AG08396 (cell line): ENCODE measurements around the gene TRMT61A.
"Not testable (repeated sequence)": the region's sequence is repeated elsewhere in the genome, so short reads cannot be mapped to it uniquely, and the experiment has no call there.

Experiments
- DNase-seq: peaks from one replicate; pipeline ENCODE4 v3.0.0; 2012; ENCODE audit warnings: low spot score, mixed read lengths

Gene TRMT61A

DNA sequence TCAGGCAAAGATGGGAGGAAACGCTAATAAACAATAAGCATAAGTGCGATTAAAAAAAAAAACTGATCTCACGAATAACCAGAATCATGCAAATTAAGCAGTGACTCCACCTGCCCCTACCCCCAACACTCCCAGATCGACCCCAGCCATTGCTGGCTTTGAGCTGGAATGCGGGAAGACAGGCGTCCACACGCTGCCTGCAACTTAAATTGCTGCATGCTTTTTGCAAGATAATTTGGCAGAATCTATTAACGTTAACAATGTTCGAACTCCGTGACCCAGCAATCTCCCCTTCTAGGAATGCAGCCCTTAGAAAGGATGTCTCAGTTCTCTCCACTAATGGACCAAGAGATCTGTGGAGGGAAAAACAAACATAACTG, 5.4 kb upstream of the TRMT61A start:
- DNase-seq = no peak

DNA sequence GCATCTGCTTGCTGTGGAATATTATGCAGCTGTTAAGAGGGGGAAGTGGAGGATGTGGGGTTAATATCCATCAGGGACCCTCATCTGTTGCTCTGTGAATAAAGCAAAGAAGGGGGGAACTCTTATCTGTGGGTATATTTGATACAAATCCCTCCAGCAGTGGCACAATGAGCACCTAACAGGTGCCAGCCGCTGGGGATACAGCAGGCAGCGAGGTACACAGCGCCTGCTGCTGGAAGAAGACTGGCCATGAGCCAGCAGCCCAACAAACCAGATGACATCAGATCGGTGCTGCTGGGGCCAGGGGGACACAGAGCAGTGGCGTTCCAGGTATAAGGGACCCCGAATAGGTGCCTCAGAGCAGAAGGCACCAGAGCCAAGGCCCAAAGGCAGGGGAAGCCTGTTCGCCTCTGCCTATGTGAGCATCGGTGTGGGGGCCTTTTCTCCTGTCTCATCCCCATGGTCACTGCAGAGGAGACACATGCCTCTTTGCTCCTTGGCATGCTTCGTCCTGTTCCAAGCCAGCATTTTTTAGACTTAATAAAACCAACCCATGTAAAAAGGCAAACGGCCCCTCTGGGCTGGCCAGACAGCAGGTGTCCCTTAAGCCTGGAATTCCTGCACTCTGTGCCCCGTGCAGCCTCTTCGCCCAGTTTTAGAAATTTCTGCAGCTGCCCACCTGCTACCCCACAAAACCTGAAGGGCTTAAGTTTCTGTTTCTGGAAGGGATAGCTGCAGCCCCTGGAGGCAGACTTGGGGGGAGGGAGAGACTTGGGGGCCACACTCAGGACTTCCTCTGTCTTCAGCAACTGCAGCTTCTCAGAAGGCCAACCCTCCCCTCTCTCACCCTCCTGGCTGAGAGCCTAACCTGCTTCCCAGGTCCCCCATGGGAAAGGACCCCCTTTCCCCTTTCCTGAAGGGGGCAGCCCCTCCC, 4.7 kb upstream of the TRMT61A start:
- no peak for DNase-seq

DNA sequence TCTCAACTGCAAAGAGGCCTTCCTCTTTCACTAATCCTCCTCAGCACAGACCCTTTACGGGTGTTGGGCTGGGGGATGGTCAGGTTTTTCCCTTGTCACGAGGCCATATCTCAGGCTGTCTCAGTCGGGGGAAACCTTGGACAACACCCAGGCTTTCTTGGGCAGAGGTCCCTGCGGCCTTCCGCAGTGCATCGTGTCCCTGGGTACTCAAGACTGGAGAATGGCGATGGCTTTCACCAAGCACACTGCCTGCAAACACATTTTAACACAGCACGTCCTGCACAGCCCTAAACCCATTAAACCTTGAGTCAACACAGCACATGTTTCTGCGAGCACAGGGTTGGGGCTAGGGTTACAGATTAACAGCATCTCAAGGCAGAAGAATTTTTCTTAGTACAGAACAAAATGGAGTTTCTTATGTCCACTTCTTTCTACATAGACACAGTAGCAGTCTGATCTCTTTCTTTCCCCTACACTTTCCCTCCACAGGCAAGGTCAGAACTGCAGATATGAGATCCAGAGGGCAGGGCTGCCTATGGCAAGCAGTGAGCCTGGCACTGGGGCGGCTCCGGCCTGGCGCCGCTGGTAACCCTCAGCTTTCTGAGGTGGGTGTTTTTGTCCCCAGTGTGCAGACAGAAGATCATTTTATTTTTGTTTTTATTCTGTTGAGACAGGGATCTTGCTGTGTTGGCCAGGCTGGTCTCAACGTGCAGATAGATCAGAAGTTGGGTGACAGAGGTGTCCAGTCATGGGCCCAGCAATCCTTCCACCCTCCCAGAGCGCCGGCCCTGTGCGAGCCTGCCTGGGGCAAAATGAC, 3.4 kb upstream of the TRMT61A start:
- not testable (repeated sequence) for DNase-seq

GRCh38 chr14:103526247-103526913, 2.6 kb upstream of the TRMT61A start:
- DNase-seq = no peak

DNA sequence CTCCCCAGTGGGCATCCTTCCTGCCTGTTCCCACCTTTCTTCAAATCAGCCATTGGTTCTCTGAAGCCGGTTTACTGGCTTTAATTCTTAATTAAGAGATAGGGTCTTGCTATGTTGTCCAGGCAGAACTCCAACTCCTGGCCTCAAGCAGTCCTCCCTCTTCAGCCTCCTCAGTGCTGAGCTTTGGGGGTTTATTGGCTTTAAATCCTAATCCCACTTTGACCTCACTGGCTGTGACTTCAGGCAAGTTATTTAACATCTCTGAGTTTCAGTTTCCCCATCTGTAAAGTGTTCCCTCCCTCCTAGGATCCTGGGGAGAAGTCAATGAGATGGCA, 2.1 kb upstream of the TRMT61A start:
- no peak for DNase-seq

DNA sequence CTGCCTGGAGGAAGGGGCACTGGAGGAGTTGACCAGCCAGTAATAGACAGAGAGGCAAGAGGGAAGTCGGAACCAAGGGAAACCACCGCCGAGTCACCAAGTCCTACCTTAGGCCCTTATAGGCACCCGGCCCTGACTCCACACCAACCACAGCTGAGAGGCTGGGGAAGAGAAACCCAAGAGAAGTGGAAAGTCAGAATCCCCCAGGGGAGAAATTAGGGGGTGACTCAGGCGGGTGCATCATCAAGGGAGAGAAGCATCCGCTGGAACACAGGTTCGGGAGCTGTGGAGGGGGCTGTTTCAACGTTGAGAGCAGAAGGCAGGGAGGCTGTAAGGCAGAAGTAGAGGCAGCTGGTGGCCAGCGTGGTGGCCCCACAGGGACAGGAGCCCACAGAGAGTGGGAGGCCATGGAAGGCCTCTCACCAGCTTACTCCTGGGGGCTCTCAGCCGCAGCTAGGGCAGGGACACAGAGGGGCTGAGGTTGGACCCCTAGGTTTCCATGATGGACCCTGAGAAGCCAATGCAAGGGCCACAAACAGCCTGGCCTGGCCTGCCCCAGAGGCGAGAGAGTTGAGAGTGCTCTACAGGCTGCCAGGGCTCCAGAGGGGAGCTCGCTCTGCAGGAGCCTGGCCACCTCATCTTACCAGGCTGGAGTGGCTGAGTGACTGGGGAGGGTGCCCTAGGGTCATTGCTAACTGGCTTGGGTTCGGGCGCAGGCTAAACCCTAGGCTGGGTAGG, 1.4 kb upstream of the TRMT61A start:
- no peak for DNase-seq

DNA sequence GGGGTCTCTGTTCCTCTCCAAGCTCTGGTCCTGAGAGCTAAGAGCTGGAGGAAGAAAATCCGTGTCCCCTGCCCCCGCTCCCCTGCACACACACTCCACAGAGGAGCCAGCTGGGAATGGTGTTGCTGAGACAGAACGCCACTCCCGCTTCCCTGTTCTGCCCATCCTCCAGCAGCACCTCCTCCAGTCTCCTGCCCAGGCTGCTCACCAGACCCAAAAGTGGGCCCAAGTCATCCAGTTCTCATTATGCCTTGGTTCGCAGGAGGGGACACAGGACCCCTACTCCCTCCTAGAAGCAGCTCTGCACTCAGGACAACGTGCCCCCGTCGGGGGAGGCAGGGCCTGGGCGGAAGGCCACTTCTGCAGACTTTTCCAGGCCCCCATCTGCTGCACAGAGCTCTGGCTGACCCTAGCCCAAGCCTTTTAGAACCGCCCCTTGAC, 830 bp upstream of the TRMT61A start:
- DNase-seq = no peak

- no peak for DNase-seq
Observed at GRCh38 chr14:103529383-103530365, 678 bp downstream of the TRMT61A start.

DNA sequence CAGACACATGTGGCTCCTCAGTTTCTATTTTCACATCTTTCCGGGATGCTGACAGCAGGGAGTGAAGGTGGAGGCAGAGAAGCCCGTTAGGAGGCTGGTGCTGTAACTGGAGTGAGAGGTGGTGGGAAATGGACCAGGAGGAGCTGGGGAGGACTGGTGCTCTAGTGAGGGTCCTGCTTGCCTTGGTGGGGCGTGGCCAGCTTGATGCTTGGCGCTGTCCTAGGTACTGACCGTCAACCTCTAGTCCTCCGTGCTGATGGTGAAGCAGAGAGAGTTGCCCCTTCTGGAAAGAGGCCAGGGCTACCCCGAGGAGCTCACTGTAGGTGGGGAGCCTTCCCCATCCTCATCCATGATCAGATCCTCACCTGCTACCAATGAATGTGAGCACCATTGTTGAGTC, 1.4 kb downstream of the TRMT61A start:
- no peak for DNase-seq

- no peak for DNase-seq
Observed at GRCh38 chr14:103530831-103531230, 1.8 kb downstream of the TRMT61A start.

DNA sequence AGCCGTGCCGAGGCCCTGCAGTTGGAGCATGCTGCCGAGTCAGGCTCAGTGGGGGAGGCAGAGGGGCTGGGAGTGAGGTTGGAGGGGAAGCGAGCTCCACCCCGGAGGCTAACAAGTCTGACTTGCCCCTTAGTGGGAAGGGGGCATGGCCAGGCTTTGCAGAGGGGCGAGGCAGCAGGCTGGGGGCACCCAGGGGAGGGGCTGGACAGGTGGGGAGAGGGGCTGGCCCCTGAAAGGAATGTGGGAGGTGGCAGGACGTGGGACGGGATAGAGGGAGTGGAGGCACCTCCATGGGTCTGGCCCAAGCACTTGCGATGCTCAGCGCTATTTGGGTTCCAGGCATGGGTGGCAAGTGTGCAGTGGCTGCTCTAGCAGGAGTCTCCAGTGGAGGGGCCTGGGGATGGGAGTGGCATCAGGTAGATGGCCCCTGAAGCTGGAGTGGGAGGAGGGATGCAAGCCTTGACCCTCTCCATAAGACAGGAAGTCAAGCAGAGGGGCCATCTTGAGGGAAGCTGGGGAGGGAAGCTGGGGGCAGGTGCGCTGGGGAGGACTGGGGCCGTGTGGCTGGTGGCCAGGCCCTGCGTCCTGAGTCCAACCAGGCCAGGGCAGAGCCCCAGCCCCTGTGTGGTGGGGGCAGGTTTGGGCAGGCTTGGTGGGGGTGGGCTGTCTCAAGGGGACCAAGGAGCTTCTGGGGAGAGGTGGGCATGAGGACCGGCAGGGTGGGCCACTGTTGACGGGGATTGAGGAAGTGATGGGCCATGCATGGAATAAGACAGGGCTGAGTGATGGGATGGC, 2.6 kb downstream of the TRMT61A start:
- DNase-seq = no peak

DNA sequence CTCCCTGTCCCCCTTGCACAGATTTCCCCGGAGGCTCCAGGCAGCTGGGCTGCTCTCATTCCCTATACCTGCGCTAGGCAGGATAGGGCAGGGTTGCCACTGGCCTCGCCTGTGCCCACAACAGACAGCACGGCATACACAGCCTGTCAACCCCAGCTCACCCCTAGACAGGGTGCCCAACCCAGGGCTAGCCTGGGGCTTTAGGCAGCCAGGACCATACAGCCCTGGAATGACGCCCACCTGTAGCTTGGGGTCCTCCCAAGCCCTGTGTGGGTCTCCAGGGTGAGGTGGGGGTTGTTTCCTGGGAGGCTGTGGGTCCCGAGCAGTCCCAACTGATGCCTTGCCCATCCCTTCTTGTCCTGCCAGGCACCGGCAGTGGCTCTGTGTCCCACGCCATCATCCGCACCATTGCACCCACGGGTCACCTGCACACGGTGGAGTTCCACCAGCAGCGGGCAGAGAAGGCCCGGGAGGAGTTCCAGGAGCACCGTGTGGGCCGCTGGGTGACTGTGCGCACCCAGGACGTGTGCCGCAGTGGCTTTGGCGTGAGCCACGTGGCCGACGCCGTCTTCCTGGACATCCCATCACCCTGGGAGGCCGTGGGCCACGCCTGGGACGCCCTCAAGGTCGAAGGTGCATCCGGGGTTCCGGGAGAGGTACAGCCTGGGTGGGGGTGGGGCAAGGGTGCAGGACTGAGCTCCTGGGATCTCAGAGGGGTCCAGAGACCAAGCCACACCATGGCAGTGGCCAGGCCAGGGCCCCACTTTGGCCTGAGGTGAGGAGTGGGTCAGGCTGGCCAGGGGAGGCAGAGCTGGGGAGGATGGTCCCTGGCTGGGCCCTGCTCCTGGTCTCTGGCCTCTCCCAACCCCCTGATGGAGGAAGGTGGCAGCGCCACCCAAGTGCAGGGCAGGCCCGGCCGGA, 3.5 kb downstream of the TRMT61A start:
- DNase-seq = no peak

GRCh38 chr14:103533137-103533998, 4.4 kb downstream of the TRMT61A start:
- DNase-seq = no peak

DNA sequence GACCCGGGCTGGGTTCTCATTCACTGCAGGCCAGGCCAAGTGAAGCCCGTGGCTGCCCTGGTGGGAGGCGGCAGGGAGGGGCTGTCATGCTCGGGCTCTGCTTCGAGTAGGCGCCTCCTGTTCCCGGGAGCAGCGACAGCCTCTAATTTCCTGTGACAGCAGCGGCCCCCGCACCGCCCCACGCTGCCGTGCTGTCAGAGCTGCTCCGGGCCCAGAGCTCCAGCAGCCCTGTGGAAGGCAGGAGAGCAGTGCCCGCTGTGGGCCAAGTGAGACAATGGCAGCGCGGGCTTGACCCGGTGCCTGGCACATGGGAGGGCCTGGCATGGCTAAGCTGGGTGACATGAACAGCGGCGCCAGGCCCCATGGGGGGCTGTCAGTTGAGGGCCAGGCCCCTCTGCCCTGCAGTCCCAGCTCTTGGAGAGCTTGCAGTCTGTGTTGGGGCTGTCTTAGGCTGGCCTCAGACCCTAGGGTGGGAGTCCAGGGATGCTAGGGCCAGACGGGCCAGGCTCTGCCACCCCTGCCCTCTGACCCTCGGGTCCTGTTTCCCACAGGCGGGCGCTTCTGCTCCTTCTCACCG, 5.1 kb downstream of the TRMT61A start:
- no peak for DNase-seq

DNA sequence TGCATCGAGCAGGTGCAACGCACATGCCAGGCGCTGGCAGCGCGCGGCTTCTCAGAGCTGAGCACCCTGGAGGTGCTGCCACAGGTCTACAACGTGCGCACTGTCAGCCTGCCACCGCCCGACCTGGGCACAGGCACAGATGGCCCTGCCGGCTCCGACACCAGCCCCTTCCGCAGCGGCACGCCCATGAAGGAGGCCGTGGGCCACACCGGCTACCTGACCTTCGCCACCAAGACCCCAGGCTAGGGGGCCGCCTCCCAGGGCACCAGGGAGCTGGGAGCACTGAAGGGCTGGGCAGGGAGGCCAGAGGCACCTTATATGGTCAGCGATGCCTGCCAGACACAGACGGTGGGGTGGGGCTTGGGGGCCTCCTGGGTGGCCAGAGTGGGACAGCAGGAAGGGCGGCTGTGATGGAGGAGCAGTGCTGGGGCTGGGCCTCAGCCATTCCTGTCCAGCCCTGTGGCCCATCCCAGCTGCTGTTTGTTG, 5.6 kb downstream of the TRMT61A start:
- DNase-seq = no peak

- DNase-seq = no peak
Observed at GRCh38 chr14:103535081-103535890, 6.3 kb downstream of the TRMT61A start.
